HG02840 (cell line): Measurements from ENCODE around the gene CYB5D1.

Source experiments
- ATAC-seq: cut with Tn5 transposase; IDR thresholded peaks from one replicate; pipeline ENCODE4 v1.9.1; 2021; ENCODE audit warnings: mild to moderate bottlenecking, moderate library complexity, moderate number of reproducible peaks; ENCODE audit not compliant: unreplicated experiment, low FRiP score

Gene CYB5D1

DNA sequence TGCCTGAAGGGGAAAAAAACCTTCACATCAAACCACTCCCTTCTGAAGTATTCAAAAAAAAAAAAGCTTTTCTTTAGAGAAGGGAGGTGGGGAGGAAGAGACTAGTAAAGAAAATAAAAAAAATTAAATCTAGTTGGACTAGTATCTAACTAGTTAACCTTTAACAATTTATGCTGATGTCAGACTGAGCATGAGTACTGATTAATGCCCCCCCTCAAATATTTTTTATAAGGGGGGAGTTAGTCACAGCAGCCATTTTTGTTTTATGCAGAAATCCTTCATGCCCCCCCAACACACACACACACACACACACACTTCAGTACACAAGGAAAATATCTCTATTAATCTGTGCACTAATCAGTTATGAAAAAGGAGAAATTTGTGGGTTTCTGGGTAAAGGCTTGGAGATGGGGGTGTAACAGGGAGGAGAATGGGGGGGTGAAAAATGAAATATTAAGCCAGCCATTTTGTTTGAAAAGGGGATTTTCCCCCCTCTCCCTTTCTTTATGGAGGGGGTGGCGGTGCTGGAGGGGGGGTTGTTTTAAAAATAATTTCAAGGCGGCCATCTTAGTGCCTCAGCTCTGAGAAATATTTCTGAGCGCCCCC, 26.1 kb downstream of the CYB5D1 start:
- no peak for ATAC-seq

DNA sequence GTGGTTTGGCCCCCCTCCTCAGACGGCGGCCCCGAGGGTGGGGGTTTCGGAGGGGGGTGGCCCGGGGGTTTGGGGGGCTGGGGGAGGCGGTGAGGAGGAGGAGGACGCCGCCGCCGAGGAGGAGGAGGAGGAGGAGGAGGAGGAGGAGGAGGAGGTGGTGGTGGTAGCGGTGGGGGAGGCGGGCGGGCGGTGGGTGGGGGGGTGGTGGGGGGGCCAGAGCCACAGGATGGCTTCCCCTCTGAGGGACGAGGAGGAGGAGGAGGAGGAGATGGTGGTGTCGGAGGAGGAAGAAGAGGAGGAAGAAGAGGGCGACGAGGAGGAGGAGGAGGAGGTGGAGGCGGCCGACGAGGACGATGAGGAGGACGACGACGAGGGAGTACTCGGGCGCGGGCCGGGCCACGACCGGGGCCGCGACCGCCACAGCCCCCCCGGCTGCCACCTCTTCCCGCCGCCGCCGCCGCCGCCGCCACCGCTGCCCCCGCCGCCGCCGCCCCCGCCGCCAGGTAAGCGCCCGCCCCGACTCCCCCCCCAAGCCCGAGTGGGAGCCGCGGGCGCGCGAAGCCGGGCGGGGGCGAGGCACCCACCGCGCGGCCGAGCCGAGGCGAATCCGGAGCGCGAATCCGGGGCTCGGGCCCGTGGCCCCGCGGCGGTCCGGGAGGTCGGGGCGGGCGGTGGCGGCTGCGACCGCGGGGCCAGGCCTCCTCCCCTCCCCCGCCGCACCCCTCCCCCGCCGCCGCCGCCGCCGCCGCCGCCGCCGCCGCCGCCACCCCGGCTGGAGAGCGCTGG, 27.0 kb downstream of the CYB5D1 start:
- no peak for ATAC-seq

DNA sequence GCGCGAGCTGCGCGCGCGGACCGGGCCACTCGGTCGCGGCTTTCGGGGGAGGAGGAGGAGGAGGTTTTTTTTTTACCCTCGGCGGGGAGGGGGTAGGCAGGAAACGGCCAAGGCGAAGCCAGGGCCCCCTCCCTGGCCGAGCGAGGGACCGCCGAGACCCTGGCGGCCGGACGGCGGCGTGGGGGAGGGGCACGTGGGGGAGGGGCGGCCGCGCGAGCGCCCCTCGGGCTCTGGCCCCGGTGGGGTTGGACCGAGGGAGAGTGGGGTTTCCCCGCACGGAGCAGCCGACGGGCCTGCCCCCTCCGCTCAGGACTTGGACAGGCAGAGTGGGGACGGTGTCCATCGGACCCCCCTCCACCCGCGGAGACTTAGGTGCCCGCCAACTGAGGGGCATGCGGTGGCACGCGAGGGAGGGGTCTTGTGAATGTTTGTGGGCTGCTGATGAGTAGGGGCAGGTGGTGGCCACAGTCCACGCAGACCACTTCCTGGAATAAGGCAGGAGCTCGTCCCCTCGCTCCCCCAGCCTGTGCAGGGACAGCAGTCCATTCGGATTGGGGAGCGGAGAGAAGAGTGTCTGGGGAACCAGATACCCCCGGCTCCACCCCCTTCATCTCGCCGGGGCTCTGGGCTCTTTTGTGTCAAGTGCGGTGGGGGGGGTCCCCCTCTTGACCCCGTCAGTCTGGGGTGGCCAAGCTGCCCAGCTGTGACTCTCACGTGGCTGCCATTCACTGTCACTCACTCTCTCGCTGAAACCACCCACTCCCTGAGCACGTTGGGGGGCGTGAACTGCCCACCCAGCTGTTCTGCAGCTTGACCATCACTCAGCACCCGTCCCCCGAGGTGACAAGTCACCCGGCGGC, 27.8 kb downstream of the CYB5D1 start:
- no peak for ATAC-seq

DNA sequence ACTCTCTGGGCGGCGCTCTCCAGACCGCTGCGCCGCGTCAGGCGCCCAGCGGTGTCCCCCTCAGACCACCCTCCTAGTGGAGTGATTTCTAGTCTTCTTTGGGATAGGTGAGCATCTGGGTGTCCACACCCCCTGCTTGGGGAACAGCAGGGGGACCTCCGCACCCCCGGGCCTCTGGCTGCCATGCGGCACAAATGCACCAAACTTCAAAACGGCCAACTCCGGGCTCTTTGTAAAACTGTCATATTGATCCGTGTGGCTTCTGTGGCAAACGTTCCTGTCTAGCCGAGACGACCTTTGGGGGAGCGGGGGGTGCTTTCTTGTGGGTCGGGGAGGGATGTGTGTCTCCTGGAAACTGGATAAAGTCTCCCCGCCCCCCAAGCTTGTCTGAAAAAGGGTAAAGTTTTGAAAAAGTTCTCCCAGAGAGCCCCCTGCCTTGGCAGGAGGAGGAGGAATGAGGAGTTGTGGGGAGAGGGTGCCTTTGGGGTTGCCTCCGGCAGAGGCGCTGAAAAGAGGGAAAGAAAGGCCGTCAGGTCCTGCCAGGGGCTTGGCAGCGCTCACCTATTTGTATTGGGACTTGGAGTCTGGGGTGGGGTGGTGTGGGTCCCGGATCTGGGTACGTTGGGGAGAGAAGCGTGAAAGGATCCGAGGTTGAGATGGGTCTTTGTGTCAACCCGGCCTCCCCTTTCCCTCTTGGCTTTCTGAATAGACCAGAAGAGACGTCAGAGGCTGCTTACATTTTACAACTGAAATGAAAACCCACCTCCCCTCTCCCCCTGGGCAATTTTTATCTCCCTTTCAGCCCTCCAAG, 28.6 kb downstream of the CYB5D1 start:
- no peak for ATAC-seq

DNA sequence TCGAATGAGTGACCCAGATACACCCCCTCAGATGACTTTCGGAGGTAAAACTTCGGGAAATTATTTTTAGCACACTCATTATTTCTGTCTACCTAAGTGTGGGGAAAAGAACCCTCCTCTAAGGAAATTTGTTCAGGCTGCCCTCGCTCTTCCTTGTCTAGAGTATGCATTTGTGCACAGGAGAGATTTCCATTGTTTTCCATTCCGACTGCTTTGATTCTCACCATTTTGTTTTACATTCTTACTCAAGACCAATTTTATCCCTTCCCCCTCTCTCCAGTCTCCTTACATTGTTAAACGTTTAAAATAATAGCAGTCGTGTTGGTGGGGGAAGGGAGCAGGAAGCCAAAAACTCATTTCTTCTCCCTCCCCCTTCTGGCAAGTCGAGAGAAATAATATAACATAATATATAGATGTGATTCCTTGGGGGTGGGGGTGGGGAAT, 29.3 kb downstream of the CYB5D1 start:
- no peak for ATAC-seq

DNA sequence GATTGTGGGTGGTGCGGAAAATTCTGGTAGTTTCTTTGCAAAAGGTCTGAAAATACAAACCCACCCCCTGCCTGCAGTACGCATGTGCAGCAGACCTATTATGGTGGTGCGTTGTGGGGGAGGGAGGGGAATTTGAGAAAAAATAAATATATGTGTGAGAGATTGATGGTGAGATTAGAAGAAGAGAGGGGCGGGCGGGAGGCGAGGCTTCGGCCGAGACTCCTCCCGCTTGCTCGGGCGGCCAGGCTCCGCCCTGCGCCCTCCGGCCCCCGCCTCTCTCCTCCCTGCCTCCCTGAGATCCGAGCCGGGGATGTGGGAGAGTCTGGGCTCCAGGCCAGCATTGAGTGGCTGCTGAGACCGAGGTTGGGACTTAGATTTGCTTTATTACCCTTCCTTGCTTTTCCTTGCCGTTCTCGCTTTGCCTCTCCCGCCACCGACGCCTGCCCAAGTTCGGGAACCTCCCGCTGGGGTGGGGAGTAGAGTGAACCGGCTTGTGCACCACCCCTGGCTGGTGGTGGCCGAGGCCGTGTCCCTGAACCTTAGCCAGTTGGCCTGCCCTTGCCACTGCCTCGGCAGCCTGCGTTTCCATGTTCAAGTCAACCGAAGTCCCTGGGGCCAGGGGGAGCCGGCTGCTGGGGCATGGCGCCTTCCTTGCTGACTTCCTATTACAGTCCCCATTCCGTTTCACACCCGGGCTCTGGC, 29.8 kb downstream of the CYB5D1 start:
- ATAC-seq: no peak

DNA sequence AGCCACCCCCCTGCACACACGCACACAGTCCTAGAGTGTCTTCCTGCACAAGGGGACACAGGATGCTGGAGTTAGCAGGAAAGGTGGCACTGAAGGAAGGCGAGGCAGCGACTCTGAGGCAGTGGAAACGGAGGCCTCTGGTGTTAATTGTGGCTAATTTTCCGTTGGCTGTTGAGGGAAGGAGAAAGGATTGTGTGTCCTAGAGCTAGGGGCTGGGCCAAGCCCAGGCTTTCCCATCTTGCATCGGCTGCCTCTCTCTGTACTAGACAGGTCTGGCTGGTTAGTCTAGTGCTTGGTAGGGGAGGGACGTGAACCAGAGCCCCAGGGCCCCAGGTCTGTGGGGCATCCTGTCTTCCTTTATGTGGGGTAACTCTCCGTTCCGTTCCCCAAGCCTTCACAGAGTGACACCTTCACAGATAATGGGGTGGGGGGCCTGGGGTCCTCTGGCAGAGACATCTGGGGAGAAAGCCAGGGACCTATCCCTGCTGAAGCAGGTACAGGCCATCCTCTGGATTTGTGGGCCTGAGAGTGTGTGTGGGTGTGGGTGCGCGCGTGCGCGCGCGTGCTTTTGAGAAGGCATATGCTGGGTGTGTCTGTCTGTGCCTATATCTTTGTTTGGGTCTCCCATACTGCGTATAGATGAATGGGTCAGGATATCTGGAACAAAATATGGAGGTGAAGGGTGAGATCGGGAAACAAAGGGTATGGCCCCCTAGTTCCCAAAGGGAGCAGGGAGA, 30.5 kb downstream of the CYB5D1 start, which contains the start of gene CHD3:
Gene CHD3 (plus strand): TSS at position 606 of the 737 bp plus-strand sequence. CDS start 212 bp downstream, outside the sequence.
- ATAC-seq: no peak

DNA sequence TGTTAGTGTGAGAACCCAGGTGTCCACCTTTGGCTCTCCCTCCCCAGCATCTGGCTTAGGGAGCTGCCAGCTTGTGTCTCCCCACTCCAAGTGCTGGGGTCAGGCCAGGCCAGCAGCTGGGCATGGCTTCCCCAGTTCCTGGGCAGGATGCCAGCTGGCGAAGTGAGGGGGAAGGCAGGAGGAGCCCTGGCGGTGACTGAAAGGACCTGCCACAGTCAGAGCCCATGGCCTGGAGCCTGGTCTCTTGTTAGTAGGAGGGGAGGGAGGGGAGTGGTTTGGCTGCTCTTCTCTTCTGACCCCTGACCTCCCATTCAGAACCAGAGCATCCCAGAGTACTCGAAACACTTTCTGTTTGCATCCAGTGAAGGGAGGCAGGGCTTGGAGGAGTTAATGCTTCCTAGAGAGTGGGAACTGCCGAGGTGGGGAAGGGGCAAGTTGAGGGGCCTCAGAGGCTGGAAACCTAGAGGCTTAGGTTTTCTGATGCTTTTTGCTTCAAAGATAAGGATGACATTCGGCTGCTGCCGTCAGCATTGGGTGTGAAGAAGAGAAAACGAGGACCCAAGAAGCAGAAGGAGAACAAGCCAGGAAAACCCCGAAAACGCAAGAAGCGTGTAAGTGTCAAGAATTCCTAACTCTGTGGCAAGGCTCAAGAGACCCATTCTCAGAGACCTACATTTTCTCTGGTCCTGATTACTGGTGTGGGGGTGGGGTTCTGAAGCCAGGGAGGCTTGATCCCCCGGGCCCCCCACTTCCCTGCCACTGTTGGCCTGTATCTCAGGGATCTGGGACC, 31.6 kb downstream of the CYB5D1 start:
- ATAC-seq: no peak

DNA sequence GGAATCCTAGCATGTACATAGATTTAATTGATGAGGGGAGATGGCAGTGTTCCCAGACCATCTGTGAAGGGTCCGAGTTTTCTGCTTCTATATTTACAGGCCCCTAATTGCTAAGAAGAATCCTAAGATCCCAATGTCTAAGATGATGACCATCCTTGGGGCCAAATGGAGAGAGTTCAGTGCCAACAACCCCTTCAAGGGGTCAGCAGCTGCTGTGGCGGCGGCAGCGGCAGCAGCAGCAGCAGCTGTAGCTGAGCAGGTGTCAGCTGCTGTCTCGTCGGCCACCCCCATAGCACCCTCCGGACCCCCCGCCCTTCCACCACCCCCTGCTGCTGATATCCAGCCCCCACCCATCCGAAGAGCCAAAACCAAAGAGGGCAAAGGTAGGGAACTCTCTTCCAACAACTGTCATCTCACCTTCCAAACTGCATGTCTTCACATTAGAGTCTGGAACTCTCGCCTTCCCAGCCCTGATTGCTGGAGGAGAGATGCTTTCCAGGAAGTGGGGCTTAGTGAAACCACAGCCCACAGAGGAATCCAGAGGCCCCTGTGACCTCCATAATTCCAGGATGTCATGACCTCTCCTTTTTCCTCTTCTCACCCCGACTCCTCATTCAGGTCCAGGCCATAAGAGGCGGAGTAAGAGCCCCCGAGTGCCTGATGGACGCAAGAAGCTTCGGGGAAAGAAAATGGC, 35.5 kb downstream of the CYB5D1 start:
- ATAC-seq: no peak

DNA sequence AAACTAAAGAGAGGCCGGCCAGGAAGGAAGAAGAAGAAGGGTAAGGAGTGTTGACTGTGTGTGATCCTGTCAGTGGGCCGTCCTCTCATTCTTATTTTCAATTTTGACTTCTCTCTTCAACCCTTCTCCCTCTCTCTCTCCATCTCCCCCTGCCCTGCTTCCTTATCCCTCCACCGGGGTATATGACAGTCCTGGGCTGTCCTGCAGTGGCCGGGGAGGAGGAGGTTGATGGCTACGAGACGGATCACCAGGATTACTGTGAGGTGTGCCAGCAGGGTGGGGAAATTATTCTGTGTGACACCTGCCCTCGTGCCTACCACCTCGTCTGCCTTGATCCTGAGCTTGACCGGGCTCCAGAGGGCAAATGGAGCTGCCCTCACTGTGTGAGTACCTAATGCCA, 36.4 kb downstream of the CYB5D1 start:
- no peak for ATAC-seq

DNA sequence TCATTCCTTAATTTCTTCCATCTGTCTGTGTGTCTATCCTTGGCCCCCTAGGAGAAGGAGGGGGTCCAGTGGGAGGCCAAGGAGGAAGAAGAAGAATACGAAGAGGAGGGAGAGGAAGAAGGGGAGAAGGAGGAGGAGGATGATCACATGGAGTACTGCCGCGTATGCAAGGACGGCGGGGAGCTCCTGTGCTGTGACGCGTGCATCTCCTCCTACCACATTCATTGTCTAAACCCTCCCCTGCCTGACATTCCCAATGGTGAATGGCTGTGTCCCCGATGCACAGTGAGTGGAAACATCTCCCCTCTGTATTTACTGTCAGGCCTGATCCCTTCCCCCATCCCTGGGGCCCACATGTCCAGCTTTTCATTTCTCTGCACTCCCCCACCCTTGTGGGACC, 37.1 kb downstream of the CYB5D1 start:
- ATAC-seq: no peak

DNA sequence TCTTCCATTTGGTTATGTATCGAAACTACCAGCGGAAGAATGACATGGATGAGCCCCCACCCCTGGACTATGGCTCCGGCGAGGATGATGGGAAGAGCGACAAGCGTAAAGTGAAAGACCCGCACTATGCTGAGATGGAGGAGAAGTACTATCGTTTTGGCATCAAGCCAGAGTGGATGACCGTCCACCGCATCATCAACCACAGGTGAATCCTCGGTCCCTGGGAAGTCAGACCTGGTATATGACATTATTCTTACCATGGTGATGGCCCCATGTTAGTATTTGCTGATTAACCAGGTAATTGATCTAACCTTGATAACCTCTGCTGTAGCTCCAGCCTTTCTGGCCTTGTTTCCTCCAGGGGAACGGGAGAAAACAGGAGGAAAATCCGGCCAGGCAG, 39.3 kb downstream of the CYB5D1 start:
- ATAC-seq: no peak

DNA sequence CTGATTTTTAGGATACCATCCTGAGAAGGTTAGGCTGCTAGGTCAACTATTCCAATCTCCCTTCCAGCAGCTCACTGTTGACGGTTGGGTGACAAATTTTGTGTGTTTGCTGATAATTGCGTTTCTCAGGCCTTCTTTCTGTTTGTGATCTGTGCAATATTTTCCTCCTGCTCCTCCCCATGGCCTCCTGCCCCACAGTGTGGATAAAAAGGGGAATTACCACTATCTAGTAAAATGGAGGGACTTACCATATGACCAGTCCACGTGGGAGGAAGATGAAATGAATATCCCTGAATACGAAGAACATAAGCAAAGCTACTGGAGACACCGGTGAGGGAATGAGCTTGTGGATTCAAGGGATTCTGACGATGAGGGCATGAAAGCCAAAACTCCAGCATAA, 40.0 kb downstream of the CYB5D1 start:
- ATAC-seq: no peak

DNA sequence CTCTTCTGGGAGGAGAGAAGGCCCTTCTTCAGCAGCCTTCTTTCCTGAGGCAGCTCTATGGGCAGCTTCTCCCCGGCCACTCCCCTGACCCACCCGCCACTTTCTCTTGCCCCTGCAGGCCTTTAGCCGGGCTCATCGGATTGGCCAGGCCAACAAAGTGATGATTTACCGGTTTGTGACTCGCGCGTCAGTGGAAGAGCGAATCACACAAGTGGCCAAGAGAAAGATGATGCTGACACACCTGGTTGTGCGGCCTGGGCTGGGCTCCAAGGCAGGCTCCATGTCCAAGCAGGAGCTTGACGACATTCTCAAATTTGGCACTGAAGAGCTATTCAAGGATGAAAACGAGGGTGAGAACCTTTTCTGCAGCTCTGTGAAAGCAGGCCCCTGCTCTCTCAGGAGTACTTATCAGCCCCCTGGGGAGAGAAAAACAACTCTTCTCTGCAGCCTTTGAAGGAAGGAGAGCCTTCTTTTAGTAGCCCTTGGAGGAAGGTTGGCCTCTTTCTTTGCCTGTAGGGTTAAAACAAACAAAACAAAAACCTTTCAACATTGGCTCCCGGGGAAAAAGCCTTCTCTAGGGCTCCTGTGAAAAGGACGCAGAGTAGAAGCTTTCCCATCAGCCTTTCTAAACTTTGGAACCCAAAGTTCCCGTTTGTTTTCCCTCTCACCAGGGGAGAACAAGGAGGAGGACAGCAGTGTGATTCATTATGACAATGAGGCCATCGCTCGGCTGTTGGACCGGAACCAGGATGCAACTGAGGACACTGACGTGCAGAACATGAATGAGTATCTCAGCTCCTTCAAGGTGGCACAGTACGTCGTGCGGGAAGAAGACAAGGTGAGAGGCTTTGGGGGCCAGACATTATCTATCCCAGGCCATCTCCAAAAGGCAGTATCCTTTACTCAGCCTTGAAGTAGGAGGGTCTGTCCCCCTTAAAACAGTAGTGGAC, 45.6 kb downstream of the CYB5D1 start:
- no peak for ATAC-seq

DNA sequence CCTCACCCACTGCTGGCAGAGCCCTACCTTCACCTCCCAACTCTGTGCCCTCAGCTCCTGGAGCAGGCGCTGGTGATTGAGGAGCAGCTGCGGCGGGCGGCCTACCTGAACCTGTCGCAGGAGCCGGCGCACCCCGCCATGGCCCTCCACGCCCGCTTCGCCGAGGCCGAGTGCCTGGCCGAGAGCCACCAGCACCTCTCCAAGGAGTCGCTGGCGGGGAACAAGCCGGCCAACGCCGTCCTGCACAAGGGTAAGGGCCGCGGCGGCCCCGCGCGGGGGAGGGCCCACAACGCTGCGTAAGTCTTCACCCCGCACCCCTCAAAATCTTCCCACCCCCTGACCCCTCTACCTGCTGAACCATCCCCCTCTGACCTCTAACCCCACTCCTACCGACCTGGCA, 51.3 kb downstream of the CYB5D1 start:
- no peak for ATAC-seq

DNA sequence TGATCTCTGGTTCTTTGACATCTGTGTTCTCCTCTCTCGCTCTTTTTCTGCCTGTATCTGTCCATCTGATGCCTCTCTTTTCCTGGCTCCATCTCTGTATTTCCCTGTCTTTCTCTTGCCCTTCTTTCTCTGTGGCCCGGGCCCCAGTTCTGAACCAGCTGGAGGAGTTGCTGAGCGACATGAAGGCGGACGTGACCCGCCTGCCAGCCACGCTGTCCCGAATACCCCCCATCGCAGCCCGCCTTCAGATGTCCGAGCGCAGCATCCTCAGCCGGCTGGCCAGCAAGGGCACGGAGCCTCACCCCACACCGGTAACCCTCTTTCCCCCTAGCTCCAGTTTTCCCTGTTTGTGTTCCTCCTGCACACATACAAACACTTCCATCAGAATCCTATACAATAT, 52.5 kb downstream of the CYB5D1 start:
- ATAC-seq: no peak

DNA sequence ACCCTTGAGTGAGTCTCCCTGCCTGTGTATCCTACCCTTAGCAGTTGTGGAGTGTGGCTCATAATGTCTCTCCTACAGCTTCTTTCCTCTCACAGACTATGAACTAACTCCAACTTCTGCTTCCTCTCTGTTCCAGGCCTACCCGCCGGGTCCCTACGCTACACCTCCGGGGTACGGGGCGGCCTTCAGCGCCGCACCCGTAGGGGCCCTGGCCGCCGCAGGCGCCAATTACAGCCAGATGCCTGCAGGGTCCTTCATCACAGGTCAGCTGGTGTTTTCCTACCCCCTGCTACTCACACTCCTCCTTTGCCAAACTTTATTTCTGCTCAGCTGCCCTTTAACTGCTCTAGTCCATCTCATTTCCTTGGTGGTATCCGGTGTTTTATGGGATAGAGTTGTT, 52.9 kb downstream of the CYB5D1 start:
- ATAC-seq: no peak
